Stimulated activated CD4-positive, alpha-beta T cell treated with anti-CD3 and anti-CD28 coated beads, Interleukin-15, amount 100 ng/mL, for 1 hour (primary cell): ENCODE results near the gene RYR1.
"Not testable (repeated sequence)": the region's sequence is repeated elsewhere in the genome, so short reads cannot be mapped to it uniquely, and the experiment has no call there.

Experiments used
- DNase-seq, 2 donors: peaks; one replicate each; pipeline ENCODE4 v3.0.0-alpha.2; 2020; ENCODE audit warnings: low read depth in 1 of 2, low spot score in 1 of 2

Gene RYR1

DNA sequence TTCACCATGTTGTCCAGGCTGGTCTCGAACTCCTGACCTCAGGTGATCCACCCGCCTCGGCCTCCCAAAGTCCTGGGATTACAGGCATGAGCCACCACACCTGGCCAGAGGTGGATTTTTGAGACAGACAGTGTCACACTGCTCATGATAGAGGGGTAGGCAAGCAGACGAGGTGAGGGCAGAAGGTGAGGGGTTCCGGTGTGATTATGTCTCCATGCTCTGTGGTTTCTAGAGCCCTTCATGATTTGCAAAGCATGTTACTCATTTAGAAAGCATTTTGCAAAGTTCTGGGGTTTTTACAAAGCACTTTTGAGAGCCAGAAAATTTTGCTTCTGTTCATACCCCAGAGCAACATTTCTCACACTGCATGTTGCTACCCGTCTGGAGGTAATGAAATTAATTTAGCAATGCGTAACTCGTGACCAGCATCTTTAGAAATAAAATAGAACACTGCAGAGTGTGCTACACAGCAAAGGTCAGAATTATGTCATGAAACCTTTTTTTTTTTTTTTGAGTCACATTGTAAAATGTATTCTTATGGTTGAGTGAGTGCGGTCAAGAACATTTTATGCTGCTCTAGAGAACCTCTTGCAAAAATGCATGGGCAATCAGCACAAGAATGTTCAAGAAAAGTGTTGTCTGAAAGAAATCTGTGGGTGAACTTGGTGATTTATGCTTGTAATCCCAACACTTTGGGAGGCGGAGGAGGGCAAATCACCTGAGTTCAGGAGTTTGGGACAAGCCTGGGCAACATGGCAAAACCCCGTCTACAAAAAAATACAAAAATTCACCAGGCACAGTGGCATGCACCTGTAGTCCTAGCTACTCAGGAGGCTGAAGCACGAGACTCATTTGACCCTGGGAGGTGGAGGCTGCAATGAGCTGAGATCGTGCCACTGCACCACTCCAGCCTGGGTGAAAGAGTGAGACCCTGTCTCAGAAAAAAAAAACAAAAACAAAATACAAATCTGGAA, 126.2 kb downstream of the RYR1 start:
- no peak for DNase-seq

DNA sequence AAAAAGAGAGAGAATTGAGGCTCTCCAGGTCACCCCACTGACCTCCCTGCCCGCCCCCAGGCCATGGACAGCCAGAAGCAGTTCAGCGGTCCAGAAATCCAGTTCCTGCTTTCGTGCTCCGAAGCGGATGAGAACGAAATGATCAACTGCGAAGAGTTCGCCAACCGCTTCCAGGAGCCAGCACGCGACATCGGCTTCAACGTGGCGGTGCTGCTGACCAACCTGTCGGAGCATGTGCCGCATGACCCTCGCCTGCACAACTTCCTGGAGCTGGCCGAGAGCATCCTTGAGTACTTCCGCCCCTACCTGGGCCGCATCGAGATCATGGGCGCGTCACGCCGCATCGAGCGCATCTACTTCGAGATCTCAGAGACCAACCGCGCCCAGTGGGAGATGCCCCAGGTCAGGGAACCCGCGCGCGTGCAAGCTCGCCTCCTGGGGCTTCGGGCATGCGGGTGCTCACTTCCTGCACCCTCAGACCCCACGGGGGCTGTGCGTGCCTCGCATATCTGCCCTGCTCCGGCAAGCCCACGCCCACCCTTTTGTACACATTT, 127.6 kb downstream of the RYR1 start:
- no peak for DNase-seq

DNA sequence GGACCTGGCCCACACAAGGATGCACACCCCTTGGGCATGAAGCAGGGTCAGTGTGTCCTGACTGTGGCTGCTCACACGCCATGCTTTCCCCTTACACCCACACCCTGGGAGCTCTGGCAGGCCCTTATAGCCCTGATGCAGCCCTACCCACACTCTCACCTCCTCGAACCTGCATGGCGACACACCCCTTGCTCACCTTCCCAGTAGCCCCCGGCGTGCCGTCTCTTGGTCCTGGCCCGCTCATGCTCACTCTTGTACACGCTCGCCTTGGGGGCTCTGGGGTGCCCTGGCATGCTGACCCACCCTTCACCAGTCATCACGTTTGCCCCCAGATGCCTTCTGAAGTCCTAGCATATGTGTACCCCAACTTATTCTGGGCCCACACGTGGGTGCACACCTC, 128.2 kb downstream of the RYR1 start:
- no peak for DNase-seq

DNA sequence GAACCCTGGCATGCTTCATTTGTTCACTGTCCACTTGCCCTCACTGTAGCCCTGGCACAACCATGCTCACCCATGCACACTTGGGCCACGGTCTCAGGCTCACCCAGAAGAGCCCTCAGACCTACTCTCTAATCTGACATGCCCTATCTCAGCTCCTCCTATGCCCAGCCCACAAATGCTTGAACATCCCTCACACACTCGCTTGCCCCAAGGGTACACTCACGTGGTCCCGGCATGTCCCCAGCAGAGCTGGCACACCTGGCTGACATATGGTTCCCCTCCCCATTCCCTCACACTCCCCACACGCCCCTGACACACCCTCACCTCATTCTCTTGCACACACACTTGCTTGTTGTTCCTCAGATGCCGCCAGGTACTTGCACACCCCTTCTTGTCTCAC, 128.6 kb downstream of the RYR1 start:
- no peak for DNase-seq

DNA sequence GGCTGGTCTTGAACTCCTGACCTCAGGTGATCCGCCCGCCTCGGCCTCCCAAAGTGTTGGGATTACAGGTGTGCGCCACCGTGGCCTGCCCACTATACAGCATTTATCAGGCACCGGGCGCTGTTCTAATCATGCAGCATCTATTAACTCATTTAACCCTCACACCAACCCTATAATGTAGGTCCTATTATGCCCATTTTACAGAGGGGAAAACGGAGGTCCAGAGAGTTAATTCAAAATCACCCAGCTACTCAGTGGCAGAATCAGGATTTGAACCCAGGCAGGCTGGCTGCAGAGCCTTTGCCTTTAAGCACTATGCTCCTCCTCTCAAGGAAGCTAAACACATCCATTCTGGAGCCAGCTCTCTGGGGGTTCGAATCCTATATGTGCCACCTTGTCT, 130.0 kb downstream of the RYR1 start:
- DNase-seq = no peak

DNA sequence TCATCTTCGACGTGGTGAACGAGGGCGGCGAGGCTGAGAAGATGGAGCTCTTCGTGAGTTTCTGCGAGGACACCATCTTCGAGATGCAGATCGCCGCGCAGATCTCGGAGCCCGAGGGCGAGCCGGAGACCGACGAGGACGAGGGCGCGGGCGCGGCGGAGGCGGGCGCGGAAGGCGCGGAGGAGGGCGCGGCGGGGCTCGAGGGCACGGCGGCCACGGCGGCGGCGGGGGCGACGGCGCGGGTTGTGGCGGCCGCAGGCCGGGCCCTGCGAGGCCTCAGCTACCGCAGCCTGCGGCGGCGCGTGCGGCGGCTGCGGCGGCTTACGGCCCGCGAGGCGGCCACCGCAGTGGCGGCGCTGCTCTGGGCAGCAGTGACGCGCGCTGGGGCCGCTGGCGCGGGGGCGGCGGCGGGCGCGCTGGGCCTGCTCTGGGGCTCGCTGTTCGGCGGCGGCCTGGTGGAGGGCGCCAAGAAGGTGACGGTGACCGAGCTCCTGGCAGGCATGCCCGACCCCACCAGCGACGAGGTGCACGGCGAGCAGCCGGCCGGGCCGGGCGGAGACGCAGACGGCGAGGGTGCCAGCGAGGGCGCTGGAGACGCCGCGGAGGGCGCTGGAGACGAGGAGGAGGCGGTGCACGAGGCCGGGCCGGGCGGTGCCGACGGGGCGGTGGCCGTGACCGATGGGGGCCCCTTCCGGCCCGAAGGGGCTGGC, 131.6 kb downstream of the RYR1 start:
- no peak for DNase-seq

DNA sequence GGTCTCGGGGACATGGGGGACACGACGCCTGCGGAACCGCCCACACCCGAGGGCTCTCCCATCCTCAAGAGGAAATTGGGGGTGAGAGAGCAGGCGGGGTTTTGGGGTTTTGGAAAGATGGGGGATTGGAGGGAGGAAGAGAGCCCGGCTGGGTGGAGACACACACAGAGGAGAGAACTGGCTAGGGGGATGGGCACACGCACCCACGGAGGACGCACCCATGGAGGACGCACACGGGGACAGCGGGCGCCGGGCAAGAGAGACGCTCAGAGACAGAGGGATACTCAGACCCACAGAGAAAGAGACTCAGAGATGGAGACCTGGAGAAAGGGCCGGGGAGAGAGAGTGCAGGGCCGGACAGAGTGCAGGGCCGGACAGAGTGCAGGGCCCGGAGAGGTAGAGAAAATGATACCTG, 132.2 kb downstream of the RYR1 start:
- no peak for DNase-seq

DNA sequence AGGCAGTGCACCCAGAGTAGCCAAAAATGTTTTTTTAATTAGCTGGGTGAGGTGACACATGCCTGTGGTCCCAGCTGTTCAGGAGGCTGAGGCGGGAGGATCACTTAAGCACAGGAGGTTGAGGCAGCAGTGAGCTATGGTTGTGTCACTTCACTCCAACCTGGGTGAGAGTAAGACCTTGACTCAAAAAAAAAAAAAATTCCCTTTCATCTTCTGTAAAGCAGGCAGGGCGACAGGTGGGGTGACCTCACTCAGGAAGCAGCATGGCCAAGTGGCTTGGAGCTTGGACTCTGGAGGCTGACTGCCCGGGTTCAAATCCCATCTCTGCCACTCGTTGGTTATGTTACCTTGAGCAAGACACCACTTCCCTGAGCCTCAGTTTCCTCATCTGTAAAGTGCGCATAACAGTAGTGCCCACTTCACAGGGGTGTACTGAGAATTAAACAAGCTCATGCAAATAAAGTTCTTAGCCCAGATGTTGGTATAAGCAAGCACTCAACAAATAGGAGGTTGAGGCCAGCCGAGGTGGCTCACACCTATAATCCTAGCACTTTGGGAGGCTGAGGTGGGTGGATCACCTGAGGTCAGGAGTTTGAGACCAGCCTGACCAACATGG, 136.0 kb downstream of the RYR1 start:
- DNase-seq = no peak

DNA sequence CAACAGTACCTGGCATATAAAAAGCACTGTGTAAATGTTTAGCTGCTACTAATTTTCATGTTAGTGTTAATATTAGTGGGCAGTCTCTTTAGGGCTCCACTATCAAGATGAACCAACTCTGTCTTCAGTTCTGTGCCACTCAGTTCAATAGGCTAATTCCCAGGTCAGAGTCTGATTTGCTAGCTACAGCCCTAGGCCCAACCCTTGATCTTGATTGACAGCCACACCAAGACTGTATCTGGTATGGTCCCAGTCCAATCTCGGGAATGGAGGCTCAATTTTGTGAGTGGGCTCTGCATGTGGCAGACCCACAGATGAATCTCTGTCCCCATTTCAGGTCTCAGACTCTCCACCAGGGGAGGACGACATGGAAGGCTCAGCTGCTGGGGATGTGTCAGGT, 138.2 kb downstream of the RYR1 start:
- no peak for DNase-seq

DNA sequence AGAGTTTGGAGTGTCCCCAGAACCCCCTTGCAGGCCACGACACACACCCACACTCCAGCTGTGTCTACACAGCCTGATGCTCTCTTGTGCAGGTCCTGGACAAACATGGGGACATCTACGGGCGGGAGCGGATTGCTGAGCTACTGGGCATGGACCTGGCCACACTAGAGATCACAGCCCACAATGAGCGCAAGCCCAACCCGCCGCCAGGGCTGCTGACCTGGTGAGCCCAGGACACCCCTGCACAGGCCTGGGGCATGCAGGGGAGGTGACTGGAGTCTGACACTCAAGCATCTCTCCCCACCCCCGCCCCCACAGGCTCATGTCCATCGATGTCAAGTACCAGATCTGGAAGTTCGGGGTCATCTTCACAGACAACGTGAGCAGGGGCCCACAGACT, 144.3 kb downstream of the RYR1 start:
- DNase-seq = no peak

DNA sequence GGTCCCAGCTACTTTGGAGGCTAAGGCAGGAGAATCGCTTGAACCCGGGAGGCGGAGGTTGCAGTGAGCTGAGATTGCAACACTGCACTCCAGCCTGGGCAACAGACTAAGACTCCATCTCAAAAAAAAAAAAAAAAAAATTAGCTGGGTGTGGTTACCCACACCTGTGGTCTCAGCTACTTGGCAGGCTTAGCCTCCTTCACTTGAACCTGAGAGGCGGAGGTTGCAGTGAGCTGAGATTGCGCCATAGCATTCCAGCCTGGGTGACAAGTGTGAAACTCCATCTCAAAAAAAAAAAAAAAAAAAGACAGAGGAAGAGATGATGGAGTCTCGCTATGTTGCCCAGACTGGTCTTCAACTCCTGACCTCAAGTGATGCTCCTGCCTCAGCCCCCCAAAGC, 145.8 kb downstream of the RYR1 start:
- not testable (repeated sequence) for DNase-seq

DNA sequence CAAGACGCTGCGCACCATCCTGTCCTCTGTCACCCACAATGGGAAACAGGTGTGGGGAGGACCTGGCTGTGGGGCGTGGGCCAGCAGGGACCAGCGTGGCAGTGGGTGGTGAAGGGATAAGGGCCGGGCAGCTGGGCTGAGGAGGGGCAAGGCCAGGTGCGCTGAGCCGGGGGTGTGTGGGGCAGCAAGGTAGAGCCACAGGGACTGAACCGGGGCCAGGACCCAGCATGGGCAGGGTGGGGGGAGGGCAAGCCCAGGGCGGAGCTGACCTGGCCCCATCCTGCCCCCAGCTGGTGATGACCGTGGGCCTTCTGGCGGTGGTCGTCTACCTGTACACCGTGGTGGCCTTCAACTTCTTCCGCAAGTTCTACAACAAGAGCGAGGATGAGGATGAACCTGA, 146.6 kb downstream of the RYR1 start:
- no peak for DNase-seq

DNA sequence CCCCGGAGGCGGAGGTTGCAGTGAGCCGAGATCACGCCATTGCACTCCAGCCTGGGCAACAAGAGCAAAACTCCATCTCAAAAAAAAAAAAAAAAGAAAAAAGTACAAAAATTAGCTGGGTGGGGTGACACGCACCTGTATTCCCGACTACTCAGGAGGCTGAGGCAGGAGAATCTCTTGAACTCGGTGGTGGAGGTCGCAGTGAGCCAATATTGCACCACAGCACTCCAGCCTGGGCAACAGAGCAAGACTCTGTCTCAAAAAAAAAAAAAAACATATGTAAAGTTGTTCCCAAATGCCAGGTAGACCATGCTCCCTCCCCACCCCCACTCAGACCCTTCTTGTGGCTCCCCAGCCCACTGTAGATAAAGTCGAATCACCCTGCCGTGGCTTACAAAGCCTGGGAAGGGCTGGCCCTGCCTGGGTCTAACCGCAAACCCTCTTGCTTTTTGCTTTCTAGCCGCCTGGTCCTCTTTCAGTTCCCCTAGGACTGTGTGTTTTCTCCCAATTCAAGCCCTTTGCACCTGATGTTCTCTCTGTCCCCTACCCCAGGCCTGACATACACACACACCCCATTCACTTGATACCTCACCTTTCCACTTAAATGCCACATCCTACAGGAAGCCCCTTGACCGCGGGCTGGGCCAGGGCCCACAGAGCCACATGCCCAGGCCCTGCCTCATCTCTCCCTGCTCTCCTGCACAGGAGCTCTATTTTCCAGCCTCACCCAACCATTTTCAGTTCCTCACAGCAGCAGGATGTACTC, 149.9 kb downstream of the RYR1 start:
- no peak for DNase-seq

DNA sequence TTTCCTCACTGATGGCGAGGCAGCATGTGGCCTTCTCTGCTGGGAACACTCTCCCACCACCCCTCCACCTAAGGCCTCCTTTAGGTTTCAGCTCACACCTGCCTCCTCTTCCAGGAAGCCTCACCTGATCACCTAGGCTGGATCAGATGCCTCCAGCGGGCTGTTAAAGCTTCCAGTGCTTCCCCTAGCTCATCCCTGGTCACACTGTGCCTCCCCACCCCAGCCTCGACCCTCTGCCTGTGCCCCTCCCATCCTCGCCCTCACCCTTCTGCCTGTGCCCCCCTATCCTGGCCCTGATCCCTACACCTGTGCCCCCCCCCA, 150.5 kb downstream of the RYR1 start:
- no peak for DNase-seq

DNA sequence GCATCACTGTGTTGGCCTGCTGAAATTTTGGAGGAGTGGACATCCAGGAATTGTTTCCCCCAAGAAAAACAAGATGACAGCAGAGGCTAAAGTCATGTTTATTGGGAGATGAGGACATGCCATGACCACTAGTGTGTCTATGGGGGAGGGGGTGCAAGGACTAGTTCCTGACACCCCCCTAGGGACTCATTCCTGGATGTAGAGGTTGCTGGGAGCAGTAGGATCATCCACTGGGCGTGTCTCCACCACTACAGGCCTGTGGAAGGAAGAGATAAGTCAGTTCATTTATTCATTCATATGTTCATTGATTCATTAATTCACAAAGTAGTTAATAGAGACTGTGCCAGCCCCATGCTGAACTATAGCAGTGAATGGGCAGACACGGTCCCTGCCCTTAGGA, 154.1 kb downstream of the RYR1 start:
- no peak for DNase-seq

DNA sequence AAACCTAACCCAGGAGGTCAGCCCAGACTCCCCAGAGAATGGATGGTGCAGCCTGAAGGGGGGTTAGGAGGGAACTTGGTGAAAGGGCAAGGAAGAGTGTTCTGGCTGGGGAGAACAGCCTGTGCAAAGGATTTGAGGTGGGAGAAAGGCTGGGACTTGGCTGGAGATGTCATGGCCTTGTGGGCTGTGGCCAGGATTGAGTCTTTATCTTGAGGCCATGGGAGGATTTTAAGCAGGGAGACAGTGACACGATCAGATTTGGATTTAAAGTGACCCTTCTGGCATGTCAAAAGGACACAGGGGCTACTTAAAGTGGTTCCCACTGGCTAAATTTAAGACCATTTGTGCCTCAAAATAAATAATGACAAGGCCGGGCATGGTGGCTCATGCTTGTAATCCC, 154.6 kb downstream of the RYR1 start:
- DNase-seq = no peak

DNA sequence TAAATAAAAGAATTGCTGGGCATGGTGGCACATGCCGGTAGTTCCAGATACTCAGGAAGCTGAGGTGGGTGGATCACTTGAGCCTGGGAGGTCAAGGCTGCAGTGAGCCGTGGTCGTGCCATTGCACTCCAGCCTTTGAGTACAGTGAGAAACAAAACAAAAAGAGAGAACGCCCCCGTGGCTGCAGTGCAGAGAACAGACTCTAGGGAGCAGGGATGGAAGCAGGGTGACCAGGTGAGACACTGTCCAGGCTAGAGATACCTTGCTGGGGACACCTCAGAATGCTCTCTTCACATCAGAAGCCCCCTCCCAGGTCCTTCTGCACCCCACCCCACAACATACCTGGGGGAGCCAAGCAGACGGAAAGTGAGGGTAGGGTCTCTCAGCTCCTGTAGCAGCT, 159.4 kb downstream of the RYR1 start:
- no peak for DNase-seq

DNA sequence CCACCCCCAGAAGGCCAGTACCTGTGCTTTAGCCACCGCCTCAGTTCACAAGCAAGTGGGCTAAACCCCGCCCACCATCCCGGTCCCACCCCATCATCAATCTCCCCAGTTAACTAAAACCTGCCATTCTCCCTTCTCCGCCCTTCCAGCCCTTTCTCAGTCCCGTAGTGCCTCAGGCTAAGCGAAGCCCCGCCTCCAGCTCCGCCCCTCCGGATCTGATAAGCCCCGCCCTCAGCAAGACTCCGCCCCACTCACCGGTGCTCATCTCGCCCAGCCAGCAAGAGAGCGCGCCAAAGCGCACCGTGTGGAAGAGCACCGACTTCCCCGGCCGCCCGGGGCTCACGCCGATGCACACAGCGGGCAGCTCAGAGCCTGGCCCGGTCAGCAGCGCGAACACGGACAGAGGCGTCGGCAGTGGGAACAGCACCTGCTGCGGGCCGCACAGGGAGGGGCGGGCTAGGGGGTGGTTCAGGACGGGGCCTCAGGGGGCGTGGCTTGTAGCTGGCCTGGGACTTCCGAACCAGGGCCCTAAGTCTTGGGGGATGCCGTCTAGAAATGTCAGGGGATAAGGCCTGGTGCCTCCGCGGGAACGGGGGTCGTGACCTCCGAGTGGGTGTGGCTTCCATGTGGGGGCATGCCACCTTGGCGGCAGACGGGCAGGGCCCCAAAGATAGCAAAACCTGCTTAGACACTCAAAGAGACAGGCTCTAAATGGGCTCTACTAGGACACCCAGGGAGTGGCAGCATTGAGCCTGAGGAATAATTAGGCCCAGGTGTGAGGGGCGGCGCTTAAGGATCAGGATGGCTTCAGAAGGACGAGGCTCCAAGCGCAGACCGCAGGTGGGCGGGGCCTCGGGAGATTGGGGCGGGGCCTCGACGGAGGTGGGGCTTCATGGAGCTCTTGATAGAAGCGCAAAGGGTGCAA, 162.8 kb downstream of the RYR1 start:
- DNase-seq = no peak

DNA sequence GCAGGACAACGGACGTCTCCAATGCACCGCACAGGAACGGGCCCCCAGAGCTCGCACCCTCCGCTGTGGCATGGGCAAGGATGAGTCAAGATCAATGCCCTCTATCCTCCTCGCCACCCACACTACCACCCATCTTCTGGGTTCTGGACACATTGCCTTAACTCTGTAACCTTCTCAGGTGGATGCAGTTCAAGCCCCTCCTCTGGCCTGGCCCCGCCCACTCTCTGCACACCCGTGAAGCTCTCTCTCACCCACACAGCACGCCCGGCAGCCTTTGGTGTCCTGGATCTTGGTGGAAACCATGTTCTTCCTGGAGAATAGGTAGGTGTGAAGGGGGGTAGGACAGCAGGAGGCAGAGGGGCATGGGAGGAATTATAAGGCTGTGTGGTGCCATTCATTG, 163.6 kb downstream of the RYR1 start:
- DNase-seq = no peak

DNA sequence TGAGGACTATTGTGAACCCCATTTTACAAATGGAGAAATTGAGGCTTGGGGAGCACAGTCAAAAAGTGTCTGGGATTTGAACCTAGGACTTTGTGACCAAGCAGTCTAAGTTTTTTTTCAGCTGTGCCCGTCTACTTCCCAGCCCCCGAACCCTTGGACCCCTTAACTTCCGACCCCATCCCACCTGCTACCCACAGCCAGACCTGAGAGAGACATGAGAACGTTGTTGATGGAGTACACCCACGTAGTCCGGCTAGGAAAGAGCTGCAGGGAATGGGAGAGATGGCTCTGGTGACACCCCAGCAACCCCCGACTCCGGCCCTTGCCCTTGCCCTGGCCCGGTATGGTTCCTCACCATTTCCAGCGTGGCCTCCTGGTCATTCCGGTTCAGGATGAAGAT, 166.2 kb downstream of the RYR1 start:
- DNase-seq = no peak
